H9 (cell line): ENCODE results near the gene SLX4. TPM values are rescaled to one million over a fixed set of nuclear protein-coding genes. Genes with fewer than 3 reads are reported as not detected.

Source experiments
- DNase-seq: peaks from one replicate; pipeline ENCODE4 v3.0.0-alpha.2; 2017
- H2AFZ ChIP-seq: one replicate; pipeline ENCODE4 v1.6.1; 2013; ENCODE audit warnings: mild to moderate bottlenecking, low read length, control low read depth, moderate library complexity
- H2AK5ac ChIP-seq: 2 replicates; pipeline ENCODE4 v1.6.1; 2013; ENCODE audit warnings: low read length, control low read depth, mixed read lengths; ENCODE audit not compliant: insufficient read length
- H2BK120ac ChIP-seq: one replicate; pipeline ENCODE4 v1.6.1; 2013; ENCODE audit warnings: low read depth, mild to moderate bottlenecking, low read length, control low read depth, inconsistent platforms; ENCODE audit not compliant: poor library complexity, severe bottlenecking
- H2BK12ac ChIP-seq: 2 replicates; pipeline ENCODE4 v1.6.1; 2013; ENCODE audit warnings: low read length, control low read depth, mixed read lengths, low read depth; ENCODE audit not compliant: insufficient read length
- H2BK15ac ChIP-seq: 2 replicates; pipeline ENCODE4 v1.6.1; 2013; ENCODE audit warnings: low read depth, low read length, control low read depth
- H2BK20ac ChIP-seq: one replicate; pipeline ENCODE4 v1.6.1; 2013; ENCODE audit warnings: low read depth, mild to moderate bottlenecking, low read length, control low read depth, inconsistent platforms; ENCODE audit not compliant: poor library complexity, severe bottlenecking
- H2BK5ac ChIP-seq: 2 replicates; pipeline ENCODE4 v1.6.1; 2013; ENCODE audit warnings: low read length, control low read depth, mixed read lengths; ENCODE audit not compliant: insufficient read length
- H3K14ac ChIP-seq: 2 replicates; pipeline ENCODE4 v1.6.1; 2013; ENCODE audit warnings: low read length, control low read depth; ENCODE audit not compliant: insufficient read depth
- H3K18ac ChIP-seq: 2 replicates; pipeline ENCODE4 v1.6.1; 2013; ENCODE audit warnings: low read depth, mild to moderate bottlenecking, mixed read lengths, low read length, control low read depth; ENCODE audit not compliant: insufficient read length
- H3K23ac ChIP-seq: 2 replicates; pipeline ENCODE4 v1.6.1; 2013; ENCODE audit warnings: low read length, control low read depth, mixed read lengths, low read depth; ENCODE audit not compliant: insufficient read length
- H3K23me2 ChIP-seq: 2 replicates; pipeline ENCODE4 v1.6.1; 2013; ENCODE audit warnings: low read depth, mild to moderate bottlenecking, mixed read lengths, low read length, control low read depth; ENCODE audit not compliant: insufficient read length, poor library complexity, severe bottlenecking
- H3K27ac ChIP-seq: 2 replicates; pipeline ENCODE4 v1.5.1; 2013; ENCODE audit warnings: low read length, control low read depth, mixed read lengths, low read depth; ENCODE audit not compliant: insufficient read length
- H3K27me3 ChIP-seq: 2 replicates; pipeline ENCODE4 v1.6.1; 2013; ENCODE audit warnings: low read length, control low read depth, inconsistent platforms; ENCODE audit not compliant: insufficient read depth
- H3K4ac ChIP-seq: 2 replicates; pipeline ENCODE4 v1.6.1; 2013; ENCODE audit warnings: low read depth, mild to moderate bottlenecking, control low read depth, inconsistent platforms, low read length, moderate library complexity
- H3K4me1 ChIP-seq: 2 replicates; pipeline ENCODE4 v1.6.1; 2013; ENCODE audit warnings: low read length, control low read depth, inconsistent platforms; ENCODE audit not compliant: insufficient read depth
- H3K4me2 ChIP-seq: 2 replicates; pipeline ENCODE4 v1.6.1; 2013; ENCODE audit warnings: low read length, control low read depth, mixed read lengths; ENCODE audit not compliant: insufficient read length, insufficient read depth
- H3K56ac ChIP-seq: 2 replicates; pipeline ENCODE4 v1.6.1; 2013; ENCODE audit warnings: low read depth, mild to moderate bottlenecking, mixed read lengths, low read length, control low read depth; ENCODE audit not compliant: insufficient read length
- H3K79me1 ChIP-seq: 2 replicates; pipeline ENCODE4 v1.6.1; 2013; ENCODE audit warnings: low read depth, mild to moderate bottlenecking, moderate library complexity, low read length, control low read depth, inconsistent platforms; ENCODE audit not compliant: insufficient read depth, poor library complexity, severe bottlenecking
- H3K79me2 ChIP-seq: 2 replicates; pipeline ENCODE4 v1.6.1; 2013; ENCODE audit warnings: low read length, control low read depth, inconsistent platforms; ENCODE audit not compliant: insufficient read depth
- H3K9ac ChIP-seq: 2 replicates; pipeline ENCODE4 v1.6.1; 2013; ENCODE audit warnings: low read length, control low read depth, mixed read lengths; ENCODE audit not compliant: insufficient read length; ENCODE audit errors: extremely low read depth
- H3K9me3 ChIP-seq: one replicate; pipeline ENCODE4 v1.6.1; 2013; ENCODE audit warnings: low read depth, low read length, inconsistent platforms; ENCODE audit not compliant: control insufficient read depth
- H3T11ph ChIP-seq: one replicate; pipeline ENCODE4 v1.6.1; 2013; ENCODE audit warnings: mild to moderate bottlenecking, low read length, control low read depth, inconsistent platforms
- H4K20me1 ChIP-seq: one replicate; pipeline ENCODE4 v1.6.1; 2013; ENCODE audit not compliant: control insufficient read depth, insufficient read length, insufficient read depth
- H4K5ac ChIP-seq: 2 replicates; pipeline ENCODE4 v1.6.1; 2013; ENCODE audit warnings: low read depth, mild to moderate bottlenecking, mixed read lengths, low read length, control low read depth; ENCODE audit not compliant: insufficient read length
- H4K8ac ChIP-seq: replicated peaks from 2 replicates; pipeline ENCODE4 v1.6.1; 2013; ENCODE audit warnings: low read length, control low read depth, mixed read lengths, low read depth; ENCODE audit not compliant: insufficient read length
- H4K91ac ChIP-seq: 2 replicates; pipeline ENCODE4 v1.6.1; 2013; ENCODE audit warnings: low read depth, mild to moderate bottlenecking, moderate library complexity, mixed read lengths, low read length, control low read depth; ENCODE audit not compliant: insufficient read length
- H3K27ac Mint-ChIP-seq, 3 experiments: 2 replicates in 2 of 3; 3 replicates in 1 of 3; pipeline ENCODE4 v1.8.0; 2020 to 2021; ENCODE audit warnings: mixed read lengths in 3 of 3, mild to moderate bottlenecking in 1 of 3, moderate library complexity in 1 of 3
- H3K27me3 Mint-ChIP-seq: 2 replicates; pipeline ENCODE4 v1.8.0; 2021; ENCODE audit warnings: low read depth, mild to moderate bottlenecking, moderate library complexity, mixed read lengths
- H3K36me3 Mint-ChIP-seq, 3 experiments: 2 replicates in 2 of 3; 3 replicates in 1 of 3; pipeline ENCODE4 v1.8.0; 2020 to 2021; ENCODE audit warnings: low read depth in 3 of 3, mixed read lengths in 3 of 3; ENCODE audit not compliant: insufficient read depth in 1 of 3
- H3K4me1 Mint-ChIP-seq, 2 experiments: 2 replicates each; pipeline ENCODE4 v1.8.0; 2020; ENCODE audit warnings: mixed read lengths in 2 of 2
- H3K4me3 Mint-ChIP-seq, 2 experiments: 2 replicates in 1 of 2; 3 replicates in 1 of 2; pipeline ENCODE4 v1.8.0; 2020 to 2021; ENCODE audit warnings: mild to moderate bottlenecking in 2 of 2, mixed read lengths in 2 of 2, moderate library complexity in 1 of 2
- H3K9me3 Mint-ChIP-seq, 2 experiments: 2 replicates in 1 of 2; 3 replicates in 1 of 2; pipeline ENCODE4 v1.8.0; 2020; ENCODE audit warnings: mild to moderate bottlenecking in 2 of 2, mixed read lengths in 2 of 2, moderate library complexity in 1 of 2
- WGBS: extraction: QIAGEN DNeasy Blood & Tissue Kit; methylation state at CpG from one replicate; pipeline ENCODE4 v1.1.7; 2013; ENCODE audit warnings: missing lambda C conversion rate, low lambda C conversion rate, mixed read lengths; ENCODE audit not compliant: insufficient read length; ENCODE audit errors: extremely low coverage; 5-methylcytosine and 5-hydroxymethylcytosine counted together
- total RNA-seq: library from RNA; stranded (reverse); gene quantifications from 2 replicates; pipeline ENCODE4 v1.2.1, GENCODE V29; 2021
- TF ChIP-seq, protein P1 (sequence below): fragments of 200-600 bp; sonication (generic); conservative IDR thresholded peaks from 3 replicates; pipeline ENCODE4 v1.8.0; 2021; ENCODE audit warnings: antibody characterized with exemption, mild to moderate bottlenecking

SLX4 gene
- total RNA-seq, 1 experiment from 2014 or later, result 9.9 TPM

DNA sequence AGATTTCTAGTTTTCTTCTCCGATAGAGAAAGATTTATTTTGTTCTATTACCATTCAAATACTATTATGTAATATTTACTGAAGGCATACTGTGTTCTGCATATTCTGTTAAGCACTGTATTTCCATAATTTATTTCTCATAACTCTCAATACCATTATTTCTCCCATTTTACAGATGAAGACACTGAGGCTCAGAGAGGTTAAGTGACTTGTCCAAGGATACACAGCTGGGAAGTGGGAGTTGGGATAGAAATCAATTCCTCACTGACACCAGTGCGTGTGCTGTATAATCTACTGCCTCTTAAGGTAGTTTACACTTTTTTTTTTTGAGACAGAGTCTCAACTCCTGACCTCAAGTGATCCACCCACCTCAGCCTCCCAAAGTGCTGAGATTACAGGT lies 41.6 kb downstream of the SLX4 start:
- no peak for DNase-seq
- Mint-ChIP-seq H3K36me3 (peaks cover 5 to 8% (median 5%) of the 10 kb centered on the region in 3 experiments; a peak in 4 of 7 replicates), H3K27me3 (no peaks in the 10 kb centered on the region; the same call in 1 of the 2 replicates), H3K4me3 (no peak overlapping the region), H3K9me3 (peaks cover 13 to 17% of the 10 kb centered on the region in 2 experiments), H3K4me1 (peaks cover 6 to 8% of the 10 kb centered on the region in 2 experiments), H3K27ac (no peak overlapping the region)
- Histone ChIP-seq H3K27me3 (no peaks in the 10 kb centered on the region), H3K23ac (no peak overlapping the region), H3K9ac (no peak overlapping the region), H3K79me1 (no peaks in the 10 kb centered on the region), H3K4me1 (no peaks in the 10 kb centered on the region), H2BK15ac (no peak overlapping the region), H4K5ac (no peak overlapping the region), H3T11ph (no peak overlapping the region), H3K4me2 (no peak overlapping the region), H3K27ac (no peak overlapping the region), H2BK20ac (no peak overlapping the region), H3K79me2 (no peaks in the 10 kb centered on the region), H4K91ac (no peak overlapping the region), H2AFZ (no peak overlapping the region), H3K18ac (no peak overlapping the region), H3K23me2 (no peaks in the 10 kb centered on the region), H3K56ac (no peak overlapping the region), H2AK5ac (no peak overlapping the region), H2BK120ac (no peak overlapping the region), H3K4ac (no peak overlapping the region), H2BK5ac (no peak overlapping the region), H2BK12ac (no peak overlapping the region), H3K9me3 (no peaks in the 10 kb centered on the region), H4K8ac (no peak overlapping the region), H4K20me1 (no peaks in the 10 kb centered on the region), H3K14ac (no peak overlapping the region)
- WGBS, result no CpG with 5 or more reads among the region's 2 CpGs
- TF ChIP-seq, protein P1, sequence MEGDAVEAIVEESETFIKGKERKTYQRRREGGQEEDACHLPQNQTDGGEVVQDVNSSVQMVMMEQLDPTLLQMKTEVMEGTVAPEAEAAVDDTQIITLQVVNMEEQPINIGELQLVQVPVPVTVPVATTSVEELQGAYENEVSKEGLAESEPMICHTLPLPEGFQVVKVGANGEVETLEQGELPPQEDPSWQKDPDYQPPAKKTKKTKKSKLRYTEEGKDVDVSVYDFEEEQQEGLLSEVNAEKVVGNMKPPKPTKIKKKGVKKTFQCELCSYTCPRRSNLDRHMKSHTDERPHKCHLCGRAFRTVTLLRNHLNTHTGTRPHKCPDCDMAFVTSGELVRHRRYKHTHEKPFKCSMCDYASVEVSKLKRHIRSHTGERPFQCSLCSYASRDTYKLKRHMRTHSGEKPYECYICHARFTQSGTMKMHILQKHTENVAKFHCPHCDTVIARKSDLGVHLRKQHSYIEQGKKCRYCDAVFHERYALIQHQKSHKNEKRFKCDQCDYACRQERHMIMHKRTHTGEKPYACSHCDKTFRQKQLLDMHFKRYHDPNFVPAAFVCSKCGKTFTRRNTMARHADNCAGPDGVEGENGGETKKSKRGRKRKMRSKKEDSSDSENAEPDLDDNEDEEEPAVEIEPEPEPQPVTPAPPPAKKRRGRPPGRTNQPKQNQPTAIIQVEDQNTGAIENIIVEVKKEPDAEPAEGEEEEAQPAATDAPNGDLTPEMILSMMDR, result no peak
